GM12891 (cell line): ENCODE results near the gene H19.

Source experiments
- PAX5 ChIP-seq: IDR thresholded peaks from 2 replicates; pipeline ENCODE4 v1.6.1; 2011; ENCODE audit warnings: low read length, moderate library complexity, mild to moderate bottlenecking; ENCODE audit not compliant: insufficient read depth, severe bottlenecking
- POLR2A ChIP-seq: IDR thresholded peaks from 2 replicates; pipeline ENCODE4 v1.6.1; 2011; ENCODE audit warnings: low read depth, low read length, control low read depth
- POLR2AphosphoS5 ChIP-seq: IDR thresholded peaks from 2 replicates; pipeline ENCODE4 v1.6.1; 2011; ENCODE audit warnings: low read depth, low read length, control low read depth
- POU2F2 ChIP-seq: IDR thresholded peaks from 2 replicates; pipeline ENCODE4 v1.6.1; 2011; ENCODE audit warnings: low read depth, mild to moderate bottlenecking, control low read depth, low read length, moderate library complexity
- SPI1 ChIP-seq: IDR thresholded peaks from 2 replicates; pipeline ENCODE4 v1.6.1; 2011; ENCODE audit warnings: low read depth, low read length, control low read depth
- TAF1 ChIP-seq: IDR thresholded peaks from 2 replicates; pipeline ENCODE4 v1.6.1; 2011; ENCODE audit warnings: low read depth, low read length, control low read depth

DNA sequence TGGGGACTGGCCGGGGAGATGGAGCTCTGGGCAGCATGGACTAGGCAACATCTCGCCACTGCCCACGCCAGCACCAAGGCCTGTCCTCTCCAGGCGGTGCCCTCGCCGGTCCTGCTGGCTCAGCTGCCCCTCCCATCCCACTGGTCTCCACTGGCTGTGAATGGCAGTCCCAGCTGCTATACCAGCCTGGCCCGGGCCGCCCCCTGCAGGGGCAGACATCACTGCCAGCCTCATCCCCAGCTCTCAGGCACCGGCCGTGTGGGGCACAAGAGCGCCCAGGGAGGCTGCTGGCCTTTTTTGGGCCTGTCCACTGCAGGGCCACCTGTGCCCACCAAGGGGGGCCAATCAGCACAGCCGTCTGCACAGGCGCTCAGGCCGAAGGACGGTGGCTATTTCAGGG is 30.1 kb upstream of the H19 start:
- no peak for TF ChIP-seq POLR2A
- no peak for TF ChIP-seq POLR2AphosphoS5
- TF ChIP-seq POU2F2: no peak
- no peak for TF ChIP-seq SPI1
- TF ChIP-seq TAF1: no peak
- TF ChIP-seq PAX5: no peak
